HL-60/S4 treated with retinoic acid at 250 ng/mL for 4 days and 3 days (cell line): Measurements from ENCODE around the gene PYGB.
"Not testable (repeated sequence)": the region's sequence is repeated elsewhere in the genome, so short reads cannot be mapped to it uniquely, and the experiment has no call there.

Source experiments
- in situ Hi-C: fragments of 300-500 bp; cut with MboI; formaldehyde crosslinking; loops from 2 replicates; pipeline ENCODE4 v1.7.0; 2022; ENCODE audit warnings: low sequenced_read_pairs

The PYGB gene

GRCh38 chr20:25324412-25324811, 76.5 kb downstream of the PYGB start:
- in situ Hi-C loops: no loop called here

GRCh38 chr20:25325073-25325472, 77.2 kb downstream of the PYGB start:
- in situ Hi-C loops: no loop called here

DNA sequence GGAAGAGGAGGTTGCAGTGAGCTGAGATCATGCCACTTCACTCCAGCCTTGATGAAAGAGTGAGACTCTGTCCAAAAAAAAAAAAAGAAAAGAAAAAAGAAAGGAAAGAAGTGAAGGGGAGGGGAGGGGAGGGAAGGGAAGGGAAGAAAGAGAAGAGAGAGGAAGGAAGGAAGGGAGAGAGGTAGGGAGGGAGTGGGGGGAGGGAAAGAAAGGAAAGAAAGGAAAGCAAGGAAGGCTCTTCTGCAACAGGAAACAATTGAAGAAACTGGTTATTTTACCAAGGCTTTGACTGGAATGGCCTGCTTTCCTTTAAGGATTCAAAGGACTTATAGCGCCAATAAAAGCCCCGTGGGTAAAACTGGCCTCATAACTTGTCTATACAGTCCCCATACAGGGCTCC, 78.1 kb downstream of the PYGB start:
- in situ Hi-C loops: no loop called here

DNA sequence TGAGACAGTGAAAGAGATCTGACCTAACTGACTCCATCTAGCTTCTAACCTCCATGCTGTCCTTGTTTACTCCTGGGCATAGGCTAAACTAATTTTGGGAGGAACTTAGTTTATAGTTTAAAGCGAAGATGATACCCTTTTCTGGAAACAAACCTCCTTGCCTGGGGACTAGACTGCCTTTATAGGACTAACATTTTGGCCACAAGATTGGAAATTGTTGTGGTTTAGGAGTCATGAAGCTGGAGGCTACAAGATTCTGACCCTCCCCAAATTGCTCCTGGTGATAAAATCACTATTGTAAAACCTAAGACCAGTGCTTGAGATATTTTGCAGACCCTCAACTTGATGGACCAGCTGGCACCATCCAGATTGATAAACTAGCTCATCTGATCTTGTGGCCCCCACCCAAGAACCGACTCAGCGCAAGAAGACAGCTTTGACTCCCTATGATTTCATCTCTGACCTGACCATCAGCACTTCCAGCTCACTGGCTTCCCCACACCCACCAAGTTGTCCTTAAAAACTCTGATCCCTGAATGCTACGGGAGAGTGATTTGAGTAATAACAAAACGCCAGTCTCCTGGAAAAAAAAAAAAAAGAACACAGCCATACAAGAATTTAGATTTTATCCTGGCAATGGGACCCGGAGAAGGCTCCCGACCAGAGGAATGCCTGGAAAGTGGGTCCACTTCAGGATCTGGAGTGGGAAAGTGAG, 79.8 kb downstream of the PYGB start:
- in situ Hi-C loops: no loop called here

GRCh38 chr20:25328954-25329498, 81.1 kb downstream of the PYGB start:
- in situ Hi-C loops: no loop called here

- in situ Hi-C loops: not testable (repeated sequence)
These were observed 87.1 kb downstream of the PYGB start for GRCh38 chr20:25334972-25335371.

DNA sequence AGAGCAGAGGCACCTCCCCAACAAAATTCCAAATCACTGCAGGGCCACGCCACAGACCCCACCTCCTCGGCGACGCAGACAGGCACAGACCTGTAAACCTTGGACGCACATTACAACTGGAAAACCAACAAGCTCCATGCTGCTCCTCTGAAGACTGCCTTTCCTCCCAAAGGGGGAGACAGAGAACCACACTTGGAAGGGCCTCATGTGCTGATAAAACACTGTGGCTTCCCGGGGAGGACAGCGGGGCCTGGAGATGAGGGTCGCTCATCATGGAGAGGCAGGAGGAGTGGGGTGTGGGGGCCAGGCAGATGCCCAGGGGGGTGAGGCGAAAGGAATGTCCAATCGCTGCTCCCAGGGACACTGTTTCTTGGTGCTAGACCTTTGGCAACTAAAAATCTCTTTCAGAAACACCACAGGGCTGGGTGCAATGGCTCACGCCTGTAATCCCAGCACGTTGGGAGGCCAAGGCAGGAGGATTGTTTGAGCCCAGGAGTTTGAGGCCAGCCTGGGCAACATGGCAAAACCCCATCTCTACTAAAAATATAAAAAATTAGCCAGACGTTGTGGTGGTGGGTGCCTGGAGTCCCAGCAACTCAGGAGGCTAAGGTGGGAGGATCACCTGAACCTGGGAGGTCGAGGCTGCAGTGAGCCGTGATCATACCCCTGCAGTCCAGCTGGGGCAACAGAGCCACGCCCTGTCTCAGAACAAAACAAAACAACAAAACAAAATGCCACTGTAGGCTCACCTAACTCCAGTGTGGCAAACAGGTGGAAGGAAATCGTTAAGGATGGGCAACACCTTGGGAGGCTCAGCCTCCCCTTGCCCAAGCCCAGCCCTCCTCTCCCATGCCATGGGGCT, 88.9 kb downstream of the PYGB start:
- in situ Hi-C loops: no loop called here

GRCh38 chr20:25338112-25339023, 90.5 kb downstream of the PYGB start:
- in situ Hi-C loops: no loop called here

DNA sequence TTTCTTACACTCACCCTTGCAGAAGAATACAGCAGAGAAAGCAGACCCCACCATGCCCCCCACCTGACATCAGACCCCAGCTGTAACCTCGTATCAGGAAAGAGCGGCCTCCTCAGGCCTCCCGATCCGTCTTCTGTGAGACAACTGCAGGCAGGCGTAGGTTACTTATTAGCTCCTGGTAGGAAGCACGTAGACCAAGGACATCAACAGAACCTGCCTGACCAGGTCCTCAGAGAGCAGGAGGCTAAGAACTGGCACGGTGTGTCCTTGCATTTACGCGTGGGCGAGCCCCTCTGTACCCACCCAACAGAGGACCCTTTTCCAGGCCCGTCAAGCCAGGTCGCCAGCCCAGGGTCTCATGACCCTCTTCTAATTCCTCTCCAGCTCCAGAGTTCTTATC, 91.7 kb downstream of the PYGB start:
- in situ Hi-C loops: no loop called here

- in situ Hi-C loops: no loop called here
These were observed 92.5 kb downstream of the PYGB start for GRCh38 chr20:25340380-25340779.

- in situ Hi-C loops: no loop called here
These were observed 94.1 kb downstream of the PYGB start for GRCh38 chr20:25341716-25342680.

- in situ Hi-C loops: no loop called here
These were observed 96.7 kb downstream of the PYGB start for GRCh38 chr20:25344634-25345033.

GRCh38 chr20:25345721-25346120, 97.8 kb downstream of the PYGB start:
- in situ Hi-C loops: no loop called here

GRCh38 chr20:25346349-25346748, 98.5 kb downstream of the PYGB start:
- in situ Hi-C loops: no loop called here
